Measurements from ENCODE around the gene TIMM9.
"Not testable (repeated sequence)": the region's sequence is repeated elsewhere in the genome, so short reads cannot be mapped to it uniquely, and the experiment has no call there.

The TIMM9 gene

GRCh38 chr14:58426670-58427280 lies 556 bp downstream of the TIMM9 start:
- peak; percentile 86 for FAIRE-seq
- TF ChIP-seq POLR2A (IDR thresholded peaks at IDR 0.05; ENCODE audit: low read depth, low read length) = no peak
- DNase-seq (ENCODE audit: insufficient read length, low spot score) = no peak

GRCh38 chr14:58416934-58417333 lies 10.4 kb downstream of the TIMM9 start:
- FAIRE-seq; DNase-seq (ENCODE audit: insufficient read length, low spot score): not testable (repeated sequence)

GRCh38 chr14:58415636-58416547 lies 11.4 kb downstream of the TIMM9 start:
- FAIRE-seq (no peak), DNase-seq (ENCODE audit: insufficient read length, low spot score) (no peak)
- no peak for TF ChIP-seq POLR2A (IDR thresholded peaks at IDR 0.05; ENCODE audit: low read depth, low read length)

GRCh38 chr14:58414845-58415244 lies 12.5 kb downstream of the TIMM9 start:
- TF ChIP-seq POLR2A (IDR thresholded peaks at IDR 0.05; ENCODE audit: low read depth, low read length) = no peak
- no peak for FAIRE-seq
- DNase-seq (ENCODE audit: insufficient read length, low spot score) = no peak

GRCh38 chr14:58408681-58409215 lies 18.6 kb downstream of the TIMM9 start:
- no peak for TF ChIP-seq POLR2A (IDR thresholded peaks at IDR 0.05; ENCODE audit: low read depth, low read length)
- FAIRE-seq (no peak), DNase-seq (ENCODE audit: insufficient read length, low spot score) (no peak)

- no peak for FAIRE-seq
- no peak for TF ChIP-seq POLR2A (IDR thresholded peaks at IDR 0.05; ENCODE audit: low read depth, low read length)
- no peak for DNase-seq (ENCODE audit: insufficient read length, low spot score)
Observed at GRCh38 chr14:58401587-58401986, 25.7 kb downstream of the TIMM9 start.

- no peak for FAIRE-seq
- no peak for DNase-seq (ENCODE audit: insufficient read length, low spot score)
- TF ChIP-seq POLR2A (IDR thresholded peaks at IDR 0.05; ENCODE audit: low read depth, low read length) = no peak
Observed at GRCh38 chr14:58398895-58399294, 28.4 kb downstream of the TIMM9 start.

GRCh38 chr14:58398495-58398894 lies 28.8 kb downstream of the TIMM9 start:
- FAIRE-seq (no peak), DNase-seq (ENCODE audit: insufficient read length, low spot score) (no peak)
- TF ChIP-seq POLR2A (IDR thresholded peaks at IDR 0.05; ENCODE audit: low read depth, low read length) = no peak

- DNase-seq (ENCODE audit: insufficient read length, low spot score) = no peak
- TF ChIP-seq POLR2A (IDR thresholded peaks at IDR 0.05; ENCODE audit: low read depth, low read length) = no peak
- FAIRE-seq = no peak
Observed at GRCh38 chr14:58397156-58397555, 30.2 kb downstream of the TIMM9 start.

- DNase-seq (ENCODE audit: insufficient read length, low spot score) = peak; percentile 28
- TF ChIP-seq POLR2A (IDR thresholded peaks at IDR 0.05; ENCODE audit: low read depth, low read length) = no peak
- FAIRE-seq = no peak
Observed at GRCh38 chr14:58395812-58396788, 31.2 kb downstream of the TIMM9 start, which contains the start of gene TOMM20L. Gene TOMM20L, plus strand, starts transcription at chr14:58395930. Its CDS starts 28 bp downstream, at chr14:58395958.

- DNase-seq (ENCODE audit: insufficient read length, low spot score) = no peak
- no peak for TF ChIP-seq POLR2A (IDR thresholded peaks at IDR 0.05; ENCODE audit: low read depth, low read length)
- no peak for FAIRE-seq
Observed at GRCh38 chr14:58395562-58395811, 31.8 kb downstream of the TIMM9 start.

GRCh38 chr14:58390830-58391229 lies 36.5 kb downstream of the TIMM9 start:
- no peak for DNase-seq (ENCODE audit: insufficient read length, low spot score)
- no peak for FAIRE-seq
- no peak for TF ChIP-seq POLR2A (IDR thresholded peaks at IDR 0.05; ENCODE audit: low read depth, low read length)

- DNase-seq (ENCODE audit: insufficient read length, low spot score) (no peak), FAIRE-seq (no peak)
- no peak for TF ChIP-seq POLR2A (IDR thresholded peaks at IDR 0.05; ENCODE audit: low read depth, low read length)
Observed at GRCh38 chr14:58376791-58377190, 50.5 kb downstream of the TIMM9 start.

- no peak for DNase-seq (ENCODE audit: insufficient read length, low spot score)
- no peak for FAIRE-seq
- TF ChIP-seq POLR2A (IDR thresholded peaks at IDR 0.05; ENCODE audit: low read depth, low read length) = no peak
Observed at GRCh38 chr14:58368956-58369355, 58.4 kb downstream of the TIMM9 start.

All from H54 (cell line).